PFSK-1 (cell line): ENCODE results near the gene KRTAP5-10.

Experiments
- FOXP2 ChIP-seq: optimal IDR thresholded peaks from 2 replicates; pipeline ENCODE3; 2011; ENCODE audit warnings: borderline replicate concordance, control low read depth, inconsistent platforms; ENCODE audit not compliant: insufficient read depth; ENCODE audit errors: extremely low read length, extremely low read depth
- POLR2AphosphoS5 ChIP-seq: IDR thresholded peaks from 2 replicates; pipeline ENCODE4 v1.6.1; 2012; ENCODE audit warnings: low read depth, mild to moderate bottlenecking, control low read depth, low read length, moderate library complexity
- REST ChIP-seq, 2 experiments: IDR thresholded peaks; 2 replicates each; pipeline versions ENCODE4 v1.6.1 to v1.8.0; 2011 to 2012; ENCODE audit warnings: low read depth in 2 of 2, low read length in 2 of 2, control low read depth in 1 of 2, inconsistent platforms in 1 of 2, mild to moderate bottlenecking in 1 of 2, moderate library complexity in 1 of 2; ENCODE audit not compliant: insufficient read depth in 1 of 2
- SIN3A ChIP-seq: IDR thresholded peaks from 2 replicates; pipeline ENCODE4 v1.6.1; 2012; ENCODE audit warnings: mild to moderate bottlenecking, low read length, moderate library complexity, borderline replicate concordance; ENCODE audit not compliant: insufficient read depth
- TAF1 ChIP-seq: IDR thresholded peaks from 2 replicates; pipeline ENCODE4 v1.6.1; 2012; ENCODE audit warnings: low read length, control low read depth, borderline replicate concordance; ENCODE audit not compliant: insufficient read depth

The KRTAP5-10 gene

GRCh38 chr11:71542879-71543777 is 22.2 kb upstream of the KRTAP5-10 start:
- TF ChIP-seq SIN3A, result no peak
- TF ChIP-seq TAF1, result no peak
- no peak for TF ChIP-seq POLR2AphosphoS5

GRCh38 chr11:71543866-71544265 is 21.5 kb upstream of the KRTAP5-10 start:
- TF ChIP-seq POLR2AphosphoS5 (no peak), SIN3A (no peak), TAF1 (no peak), REST (IDR thresholded peaks at IDR 0.05; ENCODE audit: insufficient read depth in 1 of 2, low read depth in 2 of 2, low read length in 2 of 2) (no peak), FOXP2 (no peak)

- TF ChIP-seq TAF1 (no peak), FOXP2 (no peak), POLR2AphosphoS5 (no peak), REST (IDR thresholded peaks at IDR 0.05; ENCODE audit: insufficient read depth in 1 of 2, low read depth in 2 of 2, low read length in 2 of 2) (no peak), SIN3A (no peak)
Observed at GRCh38 chr11:71544525-71545214, 20.7 kb upstream of the KRTAP5-10 start.

- TF ChIP-seq TAF1, result no peak
Observed at GRCh38 chr11:71545405-71545966, 19.9 kb upstream of the KRTAP5-10 start.

- no peak for TF ChIP-seq POLR2AphosphoS5
- no peak for TF ChIP-seq TAF1
- TF ChIP-seq REST (IDR thresholded peaks at IDR 0.05; ENCODE audit: insufficient read depth in 1 of 2, low read depth in 2 of 2, low read length in 2 of 2), result no peak
- no peak for TF ChIP-seq FOXP2
- TF ChIP-seq SIN3A, result no peak
Observed at GRCh38 chr11:71548120-71548519, 17.2 kb upstream of the KRTAP5-10 start, which contains the start of gene KRTAP5-9. Gene KRTAP5-9, plus strand, starts transcription at chr11:71548420. Its CDS starts 238 bp downstream, at chr11:71548658.
